Testis (tissue), 2 donors: Measurements from ENCODE around the gene HOXA5.

ENCODE experiments used
- CTCF ChIP-seq, 3 experiments: fragments of 450-650 bp in 2 of 3; fragments of 200-600 bp in 1 of 3; sonication (generic) in 1 of 3; IDR thresholded peaks; one replicate each; pipeline ENCODE4 v1.5.1; 2016 to 2019; ENCODE audit warnings: antibody characterized with exemption in 3 of 3, mild to moderate bottlenecking in 2 of 3, moderate library complexity in 1 of 3
- POLR2A ChIP-seq: fragments of 450-650 bp; IDR thresholded peaks from one replicate; pipeline ENCODE4 v1.6.1; 2017; ENCODE audit warnings: antibody characterized with exemption, mild to moderate bottlenecking, moderate library complexity

- TF ChIP-seq CTCF (IDR thresholded peaks at IDR 0.05) (no peak), POLR2A (no peak)
These were observed 14.4 kb upstream of the HOXA5 start for GRCh38 chr7:27157702-27158431.
